Activated CD4-positive, alpha-beta T cell treated with anti-CD3 and anti-CD28 coated beads for 48 hours (primary cell): Measurements from ENCODE around the gene TRMO.

Source experiments
- DNase-seq: peaks from one replicate; pipeline ENCODE4 v3.0.0-alpha.2; 2020

The TRMO gene

GRCh38 chr9:97857606-97858392, 64.5 kb downstream of the TRMO start:
- DNase-seq, result no peak

GRCh38 chr9:97856857-97857605, 65.3 kb downstream of the TRMO start:
- no peak for DNase-seq

- no peak for DNase-seq
Observed at GRCh38 chr9:97855899-97856298, 66.4 kb downstream of the TRMO start.

GRCh38 chr9:97855486-97855875, 66.8 kb downstream of the TRMO start:
- DNase-seq, result no peak

GRCh38 chr9:97854696-97855485, 67.4 kb downstream of the TRMO start:
- DNase-seq, result no peak
